PFSK-1 (cell line): ENCODE measurements around the gene HABP2.

Experiments used
- POLR2AphosphoS5 ChIP-seq: IDR thresholded peaks from 2 replicates; pipeline ENCODE4 v1.6.1; 2012; ENCODE audit warnings: low read depth, mild to moderate bottlenecking, control low read depth, low read length, moderate library complexity
- SIN3A ChIP-seq: IDR thresholded peaks from 2 replicates; pipeline ENCODE4 v1.6.1; 2012; ENCODE audit warnings: mild to moderate bottlenecking, low read length, moderate library complexity, borderline replicate concordance; ENCODE audit not compliant: insufficient read depth
- TAF1 ChIP-seq: IDR thresholded peaks from 2 replicates; pipeline ENCODE4 v1.6.1; 2012; ENCODE audit warnings: low read length, control low read depth, borderline replicate concordance; ENCODE audit not compliant: insufficient read depth
- TF ChIP-seq, protein P1 (sequence below), 2 experiments: IDR thresholded peaks; 2 replicates each; pipeline versions ENCODE4 v1.6.1 to v1.8.0; 2011 to 2012; ENCODE audit warnings: low read depth in 2 of 2, low read length in 2 of 2, control low read depth in 1 of 2, inconsistent platforms in 1 of 2, mild to moderate bottlenecking in 1 of 2, moderate library complexity in 1 of 2; ENCODE audit not compliant: insufficient read depth in 1 of 2

DNA sequence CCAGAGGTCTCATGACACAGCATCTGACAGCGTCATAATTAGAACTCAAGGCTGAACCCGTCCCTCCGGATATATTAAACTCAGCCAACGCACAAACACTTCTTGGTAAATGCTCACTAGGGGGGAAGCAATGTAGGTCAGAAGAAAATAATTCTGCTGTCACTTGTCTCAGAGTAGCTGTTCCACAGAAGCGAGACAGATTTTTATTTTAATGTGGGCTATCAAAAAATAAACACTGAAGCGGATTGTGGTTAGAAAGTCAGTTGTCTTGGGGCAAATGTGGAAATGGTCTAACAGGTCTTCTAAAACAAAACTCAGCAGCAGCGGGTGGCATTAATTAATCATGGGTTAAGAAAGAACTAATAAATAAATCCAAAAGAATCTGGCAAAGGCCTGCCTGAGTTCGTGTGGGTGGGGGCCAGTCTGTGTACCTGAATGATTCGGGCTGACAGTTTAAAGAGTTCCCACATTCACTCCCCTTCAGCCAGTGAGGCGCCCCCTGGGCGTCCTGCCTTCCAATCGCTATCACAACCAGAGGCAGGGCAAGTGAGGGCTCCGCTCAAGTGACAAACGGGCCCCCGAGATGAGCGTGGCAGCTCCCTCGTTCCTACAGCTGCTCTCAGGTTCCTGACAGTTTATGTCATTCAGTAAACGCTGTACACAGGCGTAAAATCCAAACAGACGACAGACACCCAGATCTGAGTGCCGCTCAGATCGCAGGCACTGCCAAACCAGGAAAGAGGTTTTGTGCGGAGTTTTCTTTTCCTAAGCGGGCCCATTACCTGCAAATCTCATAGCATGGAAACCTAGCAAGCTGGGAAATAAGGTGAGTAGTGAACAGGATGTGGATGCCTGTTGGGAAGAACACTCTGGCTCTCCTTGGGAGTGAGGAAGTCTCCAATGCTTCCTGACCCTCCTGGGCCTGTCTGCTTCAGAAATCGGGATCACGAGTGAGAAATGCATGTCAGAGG is 58.1 kb downstream of the HABP2 start:
- no peak for TF ChIP-seq SIN3A
- TF ChIP-seq POLR2AphosphoS5 = no peak
- TF ChIP-seq TAF1 = no peak
- TF ChIP-seq, protein P1, sequence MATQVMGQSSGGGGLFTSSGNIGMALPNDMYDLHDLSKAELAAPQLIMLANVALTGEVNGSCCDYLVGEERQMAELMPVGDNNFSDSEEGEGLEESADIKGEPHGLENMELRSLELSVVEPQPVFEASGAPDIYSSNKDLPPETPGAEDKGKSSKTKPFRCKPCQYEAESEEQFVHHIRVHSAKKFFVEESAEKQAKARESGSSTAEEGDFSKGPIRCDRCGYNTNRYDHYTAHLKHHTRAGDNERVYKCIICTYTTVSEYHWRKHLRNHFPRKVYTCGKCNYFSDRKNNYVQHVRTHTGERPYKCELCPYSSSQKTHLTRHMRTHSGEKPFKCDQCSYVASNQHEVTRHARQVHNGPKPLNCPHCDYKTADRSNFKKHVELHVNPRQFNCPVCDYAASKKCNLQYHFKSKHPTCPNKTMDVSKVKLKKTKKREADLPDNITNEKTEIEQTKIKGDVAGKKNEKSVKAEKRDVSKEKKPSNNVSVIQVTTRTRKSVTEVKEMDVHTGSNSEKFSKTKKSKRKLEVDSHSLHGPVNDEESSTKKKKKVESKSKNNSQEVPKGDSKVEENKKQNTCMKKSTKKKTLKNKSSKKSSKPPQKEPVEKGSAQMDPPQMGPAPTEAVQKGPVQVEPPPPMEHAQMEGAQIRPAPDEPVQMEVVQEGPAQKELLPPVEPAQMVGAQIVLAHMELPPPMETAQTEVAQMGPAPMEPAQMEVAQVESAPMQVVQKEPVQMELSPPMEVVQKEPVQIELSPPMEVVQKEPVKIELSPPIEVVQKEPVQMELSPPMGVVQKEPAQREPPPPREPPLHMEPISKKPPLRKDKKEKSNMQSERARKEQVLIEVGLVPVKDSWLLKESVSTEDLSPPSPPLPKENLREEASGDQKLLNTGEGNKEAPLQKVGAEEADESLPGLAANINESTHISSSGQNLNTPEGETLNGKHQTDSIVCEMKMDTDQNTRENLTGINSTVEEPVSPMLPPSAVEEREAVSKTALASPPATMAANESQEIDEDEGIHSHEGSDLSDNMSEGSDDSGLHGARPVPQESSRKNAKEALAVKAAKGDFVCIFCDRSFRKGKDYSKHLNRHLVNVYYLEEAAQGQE (IDR thresholded peaks at IDR 0.05; ENCODE audit: insufficient read depth in 1 of 2, low read depth in 2 of 2, low read length in 2 of 2) = no peak
